ENCODE results near the gene GPR161. TPM values are rescaled to one million over a fixed set of nuclear protein-coding genes. Genes with fewer than 3 reads are reported as not detected.

The GPR161 gene
- total and polyA plus RNA-seq, 10 of the 15 experiments (the other 5 are each of a cell fraction or from before 2014, with no cell fraction given): 0.07 to 0.49 (median 0.34) TPM; not detected in 2

DNA sequence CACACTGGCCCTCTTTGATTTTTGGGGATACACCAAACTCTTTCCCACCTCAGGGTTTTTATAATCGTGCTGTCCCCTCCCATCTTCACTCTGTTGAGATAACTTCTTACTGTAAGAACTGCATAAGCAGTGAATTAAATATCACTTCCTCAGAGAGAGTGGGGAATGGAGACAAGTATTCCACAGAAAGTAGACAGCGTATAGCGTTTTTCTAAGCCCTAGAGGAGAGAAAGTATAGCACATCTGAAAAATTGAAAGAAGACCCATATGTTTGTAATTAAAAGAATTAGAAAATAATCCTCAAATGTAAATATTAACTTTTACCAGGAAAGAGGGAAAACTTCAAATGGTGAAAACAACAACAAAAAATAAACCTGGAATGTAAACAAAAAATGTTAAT lies 67.3 kb downstream of the GPR161 start (continued):
- TF ChIP-seq, protein P1, sequence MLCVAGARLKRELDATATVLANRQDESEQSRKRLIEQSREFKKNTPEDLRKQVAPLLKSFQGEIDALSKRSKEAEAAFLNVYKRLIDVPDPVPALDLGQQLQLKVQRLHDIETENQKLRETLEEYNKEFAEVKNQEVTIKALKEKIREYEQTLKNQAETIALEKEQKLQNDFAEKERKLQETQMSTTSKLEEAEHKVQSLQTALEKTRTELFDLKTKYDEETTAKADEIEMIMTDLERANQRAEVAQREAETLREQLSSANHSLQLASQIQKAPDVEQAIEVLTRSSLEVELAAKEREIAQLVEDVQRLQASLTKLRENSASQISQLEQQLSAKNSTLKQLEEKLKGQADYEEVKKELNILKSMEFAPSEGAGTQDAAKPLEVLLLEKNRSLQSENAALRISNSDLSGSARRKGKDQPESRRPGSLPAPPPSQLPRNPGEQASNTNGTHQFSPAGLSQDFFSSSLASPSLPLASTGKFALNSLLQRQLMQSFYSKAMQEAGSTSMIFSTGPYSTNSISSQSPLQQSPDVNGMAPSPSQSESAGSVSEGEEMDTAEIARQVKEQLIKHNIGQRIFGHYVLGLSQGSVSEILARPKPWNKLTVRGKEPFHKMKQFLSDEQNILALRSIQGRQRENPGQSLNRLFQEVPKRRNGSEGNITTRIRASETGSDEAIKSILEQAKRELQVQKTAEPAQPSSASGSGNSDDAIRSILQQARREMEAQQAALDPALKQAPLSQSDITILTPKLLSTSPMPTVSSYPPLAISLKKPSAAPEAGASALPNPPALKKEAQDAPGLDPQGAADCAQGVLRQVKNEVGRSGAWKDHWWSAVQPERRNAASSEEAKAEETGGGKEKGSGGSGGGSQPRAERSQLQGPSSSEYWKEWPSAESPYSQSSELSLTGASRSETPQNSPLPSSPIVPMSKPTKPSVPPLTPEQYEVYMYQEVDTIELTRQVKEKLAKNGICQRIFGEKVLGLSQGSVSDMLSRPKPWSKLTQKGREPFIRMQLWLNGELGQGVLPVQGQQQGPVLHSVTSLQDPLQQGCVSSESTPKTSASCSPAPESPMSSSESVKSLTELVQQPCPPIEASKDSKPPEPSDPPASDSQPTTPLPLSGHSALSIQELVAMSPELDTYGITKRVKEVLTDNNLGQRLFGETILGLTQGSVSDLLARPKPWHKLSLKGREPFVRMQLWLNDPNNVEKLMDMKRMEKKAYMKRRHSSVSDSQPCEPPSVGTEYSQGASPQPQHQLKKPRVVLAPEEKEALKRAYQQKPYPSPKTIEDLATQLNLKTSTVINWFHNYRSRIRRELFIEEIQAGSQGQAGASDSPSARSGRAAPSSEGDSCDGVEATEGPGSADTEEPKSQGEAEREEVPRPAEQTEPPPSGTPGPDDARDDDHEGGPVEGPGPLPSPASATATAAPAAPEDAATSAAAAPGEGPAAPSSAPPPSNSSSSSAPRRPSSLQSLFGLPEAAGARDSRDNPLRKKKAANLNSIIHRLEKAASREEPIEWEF (IDR thresholded peaks at IDR 0.05; ENCODE audit: insufficient replicate concordance, low read depth, low read length): no peak
- no peak for TF ChIP-seq NFYB (IDR thresholded peaks at IDR 0.05; ENCODE audit: insufficient read depth, low read depth, low read length)

DNA sequence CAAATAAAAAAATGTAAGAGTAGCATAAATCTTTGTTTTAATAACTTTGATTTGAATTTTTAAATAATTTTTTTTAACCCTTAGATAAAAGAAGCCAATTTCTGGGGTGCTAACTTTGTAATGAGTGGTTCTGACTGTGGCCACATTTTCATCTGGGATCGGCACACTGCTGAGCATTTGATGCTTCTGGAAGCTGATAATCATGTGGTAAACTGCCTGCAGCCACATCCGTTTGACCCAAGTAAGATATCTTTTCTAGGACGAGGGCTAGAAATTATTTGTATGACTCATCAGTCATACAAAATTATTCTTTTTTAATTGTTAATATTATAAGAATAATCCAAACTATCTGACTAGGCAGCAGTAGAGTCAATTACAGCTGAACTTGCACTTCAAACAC lies 71.2 kb downstream of the GPR161 start:
- RAD21 ChIA-PET (ENCODE audit: unreplicated experiment): interaction anchor here (1.8 kb wide), 1 partner anchor 17 kb away, joined by 6 read pairs; no protein-coding TSS in a partner anchor
- TF ChIP-seq, protein P2, sequence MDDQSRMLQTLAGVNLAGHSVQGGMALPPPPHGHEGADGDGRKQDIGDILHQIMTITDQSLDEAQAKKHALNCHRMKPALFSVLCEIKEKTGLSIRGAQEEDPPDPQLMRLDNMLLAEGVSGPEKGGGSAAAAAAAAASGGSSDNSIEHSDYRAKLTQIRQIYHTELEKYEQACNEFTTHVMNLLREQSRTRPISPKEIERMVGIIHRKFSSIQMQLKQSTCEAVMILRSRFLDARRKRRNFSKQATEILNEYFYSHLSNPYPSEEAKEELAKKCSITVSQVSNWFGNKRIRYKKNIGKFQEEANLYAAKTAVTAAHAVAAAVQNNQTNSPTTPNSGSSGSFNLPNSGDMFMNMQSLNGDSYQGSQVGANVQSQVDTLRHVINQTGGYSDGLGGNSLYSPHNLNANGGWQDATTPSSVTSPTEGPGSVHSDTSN (IDR thresholded peaks at IDR 0.05; ENCODE audit: insufficient replicate concordance, low read depth, low read length): no peak
- TF ChIP-seq, protein P3, sequence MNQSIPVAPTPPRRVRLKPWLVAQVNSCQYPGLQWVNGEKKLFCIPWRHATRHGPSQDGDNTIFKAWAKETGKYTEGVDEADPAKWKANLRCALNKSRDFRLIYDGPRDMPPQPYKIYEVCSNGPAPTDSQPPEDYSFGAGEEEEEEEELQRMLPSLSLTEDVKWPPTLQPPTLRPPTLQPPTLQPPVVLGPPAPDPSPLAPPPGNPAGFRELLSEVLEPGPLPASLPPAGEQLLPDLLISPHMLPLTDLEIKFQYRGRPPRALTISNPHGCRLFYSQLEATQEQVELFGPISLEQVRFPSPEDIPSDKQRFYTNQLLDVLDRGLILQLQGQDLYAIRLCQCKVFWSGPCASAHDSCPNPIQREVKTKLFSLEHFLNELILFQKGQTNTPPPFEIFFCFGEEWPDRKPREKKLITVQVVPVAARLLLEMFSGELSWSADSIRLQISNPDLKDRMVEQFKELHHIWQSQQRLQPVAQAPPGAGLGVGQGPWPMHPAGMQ (IDR thresholded peaks at IDR 0.05; ENCODE audit: borderline replicate concordance): no peak
- no peak for TF ChIP-seq RFX5 (IDR thresholded peaks at IDR 0.05; ENCODE audit: low read depth, low read length)
- TF ChIP-seq YY1 (IDR thresholded peaks at IDR 0.05; ENCODE audit: low read depth, low read length): no peak
- no peak for TF ChIP-seq SMC3 (IDR thresholded peaks at IDR 0.05; ENCODE audit: borderline replicate concordance, low read length)
- TF ChIP-seq MYB (IDR thresholded peaks at IDR 0.05; ENCODE audit: borderline replicate concordance, low read depth, low read length): no peak
- TF ChIP-seq CBFB (IDR thresholded peaks at IDR 0.05; ENCODE audit: low read depth): no peak
- no peak for TF ChIP-seq ZZZ3 (IDR thresholded peaks at IDR 0.05; ENCODE audit: control insufficient read depth, insufficient read length, low read depth)

More for the DNA sequence above, 71.2 kb downstream of the GPR161 start:
- Histone ChIP-seq H4K20me1 (ENCODE audit: control insufficient read depth, insufficient read depth) (no peaks in the 10 kb centered on the region), H3K9ac (ENCODE audit: control insufficient read depth, insufficient read depth, low read length) (no peak overlapping the region), H2AFZ (ENCODE audit: control insufficient read depth, low read depth, low read length) (no peak overlapping the region), H3K4me3 (no peak overlapping the region), H3K27ac (ENCODE audit: control insufficient read depth, insufficient read depth) (no peak overlapping the region), H3K79me2 (ENCODE audit: control insufficient read depth, insufficient read depth, low read length) (no peaks in the 10 kb centered on the region), H3K4me2 (ENCODE audit: control insufficient read depth, insufficient read depth) (no peak overlapping the region), H3K36me3 (ENCODE audit: control insufficient read depth in 2 of 2, insufficient read depth in 2 of 2, low read length in 1 of 2) (peaks cover 0 to 16% of the 10 kb centered on the region in 2 experiments; a peak in 2 of 4 replicates), H3K27me3 (replicated peaks in 1 of 2; ENCODE audit: control insufficient read depth in 2 of 2, insufficient read depth in 2 of 2, low read length in 1 of 2) (no peaks in the 10 kb centered on the region), H3K4me1 (ENCODE audit: control insufficient read depth, insufficient read depth, low read length) (no peaks in the 10 kb centered on the region), H3K9me3 (replicated peaks; ENCODE audit: control insufficient read depth, insufficient read depth, low read length) (no peaks in the 10 kb centered on the region)
- no TSS peak for BruUV-seq (replicated peaks)
- ChIA-PET POLR2A (interaction anchor here (0.9 to 1.0 kb wide), 2 partner anchors 9 to 138 kb away, joined by 3 to 4 read pairs; no protein-coding TSS in a partner anchor), CTCF (interaction anchor here (1.9 to 9.6 kb wide), 2 partner anchors 9 to 17 kb away, joined by 4 to 95 read pairs; no protein-coding TSS in a partner anchor), SMC1A (ENCODE audit: uncharacterized antibody, unreplicated experiment) (interaction anchor here (1.1 kb wide), 1 partner anchor 17 kb away, joined by 5 read pairs; no protein-coding TSS in a partner anchor)
- in situ Hi-C loops (cut with MboI) (no loop called here), intact Hi-C loops (cut with micrococcal nuclease; ENCODE audit: unreplicated experiment) (no loop called here)
- ATAC-seq: no peak
- WGBS (ENCODE audit: insufficient coverage, insufficient replicate concordance, low lambda C conversion rate, missing lambda C conversion rate): 80% methylated on average over 3 of the region's 3 CpGs
- no peak for DNase-seq (ENCODE audit: low read depth, low spot score)
- no peak for FAIRE-seq
